HG03460 (cell line): Measurements from ENCODE around the gene HLA-DQB1.
A peak's percentile ranks its signal among the peaks of the same experiment; 100 is the strongest.
"Not testable (repeated sequence)": the region's sequence is repeated elsewhere in the genome, so short reads cannot be mapped to it uniquely, and the experiment has no call there.

Experiments
- ATAC-seq: cut with Tn5 transposase; IDR thresholded peaks from one replicate; pipeline ENCODE4 v1.9.1; 2021; ENCODE audit not compliant: unreplicated experiment

HLA-DQB1 gene

DNA sequence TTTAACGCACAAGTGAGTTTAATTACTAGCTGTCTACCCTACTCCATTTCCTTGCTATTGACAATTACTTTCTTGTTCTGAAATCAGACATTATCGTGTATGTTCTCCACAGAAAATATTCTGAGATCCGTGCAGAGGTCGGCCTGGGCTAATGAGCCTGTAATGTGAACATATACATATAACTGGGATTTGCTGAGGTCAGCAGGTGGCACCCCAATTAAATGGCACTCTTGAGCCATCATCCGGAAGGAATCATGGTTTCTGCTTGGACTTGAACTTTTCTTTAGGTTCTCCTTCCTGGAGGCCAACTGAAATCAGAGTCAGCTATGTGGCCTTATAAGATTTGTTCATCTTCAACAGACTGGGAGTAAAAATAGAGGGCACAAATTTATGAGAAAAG lies 3.6 kb downstream of the HLA-DQB1 start:
- ATAC-seq = no peak

GRCh38 chr6:32662099-32662498 lies 4.4 kb downstream of the HLA-DQB1 start:
- no peak for ATAC-seq

DNA sequence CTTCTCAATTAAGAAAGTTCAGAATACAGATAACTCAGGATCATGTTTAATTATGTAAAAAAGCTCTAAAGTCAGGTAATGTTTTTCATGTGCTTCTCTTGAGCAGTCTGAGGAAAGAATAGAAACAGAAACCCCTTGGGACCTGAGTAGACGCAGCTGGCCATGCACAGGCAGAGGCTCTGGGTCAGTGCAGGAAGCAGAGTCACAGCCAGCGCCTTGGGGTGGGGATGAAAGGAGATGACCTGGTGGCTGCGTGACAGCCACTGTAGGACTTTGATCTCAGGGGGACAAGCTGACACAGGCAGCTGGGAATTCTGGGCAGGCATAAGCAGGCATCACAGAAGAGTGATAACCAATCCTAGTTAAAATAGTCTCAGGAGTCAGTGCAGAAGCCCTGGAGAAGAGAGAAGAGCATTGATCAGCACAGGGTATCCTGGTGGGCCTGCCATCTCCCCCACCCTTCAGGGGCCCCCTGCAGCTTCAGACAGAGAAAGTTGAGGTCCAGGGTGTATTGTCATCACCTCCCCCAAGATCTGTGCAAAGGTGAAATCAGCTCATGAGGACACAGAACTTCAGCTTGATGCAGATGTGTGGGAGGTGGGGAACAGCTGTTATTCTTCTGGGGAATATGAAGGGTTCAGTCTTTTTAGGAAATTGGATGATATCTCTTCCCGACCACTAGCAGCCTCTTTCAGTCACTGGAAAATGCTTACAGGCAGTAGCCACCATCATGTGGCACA lies 6.4 kb downstream of the HLA-DQB1 start:
- ATAC-seq = peak; percentile 62

- ATAC-seq = no peak
Observed at GRCh38 chr6:32658268-32658897, 8.1 kb downstream of the HLA-DQB1 start.

GRCh38 chr6:32657819-32658218 lies 8.6 kb downstream of the HLA-DQB1 start:
- ATAC-seq = not testable (repeated sequence)

- ATAC-seq = not testable (repeated sequence)
Observed at GRCh38 chr6:32657329-32657728, 9.1 kb downstream of the HLA-DQB1 start.

- ATAC-seq = no peak
Observed at GRCh38 chr6:32655203-32655710, 11.2 kb downstream of the HLA-DQB1 start.

DNA sequence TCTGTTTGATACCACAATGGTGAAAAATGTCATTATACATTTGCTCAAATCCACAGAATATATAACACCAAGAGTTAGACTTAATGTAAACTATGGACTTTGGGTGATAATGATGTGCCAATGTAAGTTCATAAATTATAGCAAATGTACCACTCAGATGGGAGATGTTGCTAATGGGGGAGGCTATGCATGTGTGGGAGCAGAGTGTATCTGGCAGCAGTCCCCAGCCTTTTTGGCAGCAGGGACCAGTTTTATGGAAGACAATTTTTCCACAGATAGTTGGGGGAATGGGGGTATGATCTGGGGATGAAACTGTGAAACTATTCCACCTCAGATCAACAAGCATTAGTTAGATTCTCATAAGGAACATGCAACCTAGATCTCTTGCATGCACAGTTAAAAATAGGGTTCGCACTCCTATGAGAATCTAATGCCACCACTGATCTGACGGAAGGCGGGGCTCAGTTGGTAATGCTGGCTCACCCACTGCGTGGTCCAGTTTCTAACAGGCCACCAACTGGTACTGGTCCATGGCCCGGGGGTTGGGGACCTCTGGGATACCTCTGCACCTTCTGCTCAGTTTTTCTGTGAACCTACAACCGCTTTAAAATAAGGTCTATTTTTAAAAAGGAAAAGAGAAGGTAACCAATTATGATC lies 21.3 kb downstream of the HLA-DQB1 start:
- no peak for ATAC-seq

- ATAC-seq = no peak
Observed at GRCh38 chr6:32643904-32644303, 22.6 kb downstream of the HLA-DQB1 start.

- no peak for ATAC-seq
Observed at GRCh38 chr6:32642720-32643106, 23.7 kb downstream of the HLA-DQB1 start.

GRCh38 chr6:32641785-32642719 lies 24.4 kb downstream of the HLA-DQB1 start:
- ATAC-seq = not testable (repeated sequence)

DNA sequence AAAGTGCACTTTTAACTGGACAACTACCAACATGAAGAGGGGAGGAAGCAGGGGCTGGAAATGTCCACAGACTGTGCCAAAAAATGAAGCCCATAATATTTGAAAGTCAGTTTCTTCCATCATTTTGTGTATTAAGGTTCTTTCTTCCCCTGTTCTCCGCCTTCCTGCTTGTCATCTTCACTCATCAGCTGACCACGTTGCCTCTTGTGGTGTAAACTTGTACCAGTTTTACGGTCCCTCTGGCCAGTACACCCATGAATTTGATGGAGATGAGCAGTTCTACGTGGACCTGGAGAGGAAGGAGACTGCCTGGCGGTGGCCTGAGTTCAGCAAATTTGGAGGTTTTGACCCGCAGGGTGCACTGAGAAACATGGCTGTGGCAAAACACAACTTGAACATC lies 25.3 kb downstream of the HLA-DQB1 start:
- ATAC-seq = no peak

DNA sequence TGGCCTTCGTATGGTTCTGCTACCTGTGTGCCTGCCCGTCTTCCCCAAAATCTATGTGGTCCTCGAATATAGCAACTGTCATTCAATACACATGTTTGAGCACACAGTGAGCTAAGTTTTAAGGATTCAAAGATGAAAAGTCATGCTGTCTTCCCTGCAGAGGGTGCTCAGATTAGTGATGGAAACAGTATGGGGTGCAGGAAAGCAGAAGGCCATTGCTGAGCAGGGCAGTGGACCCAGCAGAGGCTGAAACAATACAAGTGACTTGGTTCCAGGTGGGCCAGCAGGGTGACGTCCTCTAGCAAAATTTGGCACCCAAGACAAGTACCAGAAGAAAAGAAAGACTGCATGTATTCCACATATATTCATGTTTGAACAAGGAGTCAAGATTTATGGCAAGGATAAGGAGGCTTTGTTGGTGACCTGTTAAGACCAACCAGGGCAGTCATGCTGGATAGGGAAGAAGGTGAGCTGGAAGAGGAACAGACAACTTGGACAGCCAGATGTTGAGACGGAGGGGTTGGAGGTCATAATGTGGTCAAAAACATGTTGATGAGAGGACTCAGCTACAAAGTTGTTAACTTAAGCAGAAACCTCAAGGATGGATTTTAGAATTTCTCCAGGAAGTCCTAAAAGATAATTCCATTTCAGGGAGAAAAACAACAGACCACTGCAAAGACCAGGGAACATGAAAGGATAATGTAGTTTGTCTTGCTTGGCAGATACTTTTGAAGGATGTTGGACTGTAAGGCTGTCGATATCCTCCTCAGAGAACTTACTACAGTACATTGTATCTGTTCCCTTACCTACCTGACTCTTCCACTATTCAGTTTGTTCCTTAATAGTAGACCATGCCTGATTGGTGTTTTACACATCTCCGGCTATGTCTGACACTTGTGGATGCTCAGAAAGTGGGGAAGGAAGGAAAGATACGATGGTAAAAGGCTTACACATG lies 26.7 kb downstream of the HLA-DQB1 start:
- no peak for ATAC-seq

- ATAC-seq = no peak
Observed at GRCh38 chr6:32638532-32639219, 27.8 kb downstream of the HLA-DQB1 start.

DNA sequence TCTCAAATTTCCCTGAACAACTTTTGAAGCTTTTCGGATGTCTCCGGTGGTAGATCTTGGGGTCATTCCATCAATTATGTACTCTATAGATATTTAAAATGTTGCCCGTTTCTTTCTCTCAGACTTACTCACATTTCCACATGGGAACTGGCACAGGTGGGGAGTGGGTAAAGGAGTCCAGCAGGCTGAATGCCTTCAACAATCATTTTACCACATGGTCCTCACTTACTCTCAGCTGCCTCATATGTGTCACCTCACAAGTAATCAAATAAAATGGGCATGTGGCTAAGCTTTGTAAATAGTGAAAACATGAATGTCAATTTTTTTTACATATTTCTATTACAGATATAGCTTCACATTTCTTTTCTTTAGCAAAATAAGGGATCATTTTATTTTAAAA lies 28.6 kb downstream of the HLA-DQB1 start:
- no peak for ATAC-seq

GRCh38 chr6:32637219-32637880 lies 29.1 kb downstream of the HLA-DQB1 start, which contains the start of gene HLA-DQA1:
TSS of gene HLA-DQA1 (plus strand) at chr6:32637406. CDS start at chr6:32637459, 53 bp downstream.
- ATAC-seq = peak; percentile 77

DNA sequence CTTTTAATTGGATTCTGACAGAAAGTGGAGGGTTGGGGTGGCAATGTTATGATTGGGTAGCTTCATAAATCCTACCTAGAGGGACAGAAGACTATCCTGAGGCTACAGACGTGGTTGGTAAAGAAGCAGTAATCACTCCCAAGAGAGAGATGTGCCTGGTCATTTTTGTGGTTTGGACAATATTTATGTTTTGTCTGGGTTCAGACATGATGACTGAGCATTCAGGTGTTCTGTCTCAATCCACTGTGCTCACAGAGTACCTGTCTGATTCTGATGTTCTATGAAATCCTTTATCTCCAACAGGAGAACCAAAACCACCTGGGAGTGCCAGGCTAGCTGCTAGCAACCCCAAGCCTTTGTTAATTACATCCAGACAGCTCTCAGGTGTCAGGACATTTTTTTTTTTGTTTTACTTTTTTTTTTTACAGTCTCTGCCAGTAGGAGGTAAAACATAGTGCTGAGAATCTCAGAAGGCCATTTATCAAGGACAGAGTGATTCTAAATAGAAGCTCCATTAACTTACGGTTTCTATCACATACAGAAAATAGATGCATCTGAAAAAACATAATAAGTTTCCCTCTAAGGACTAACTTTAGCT lies 30.8 kb downstream of the HLA-DQB1 start:
- no peak for ATAC-seq

DNA sequence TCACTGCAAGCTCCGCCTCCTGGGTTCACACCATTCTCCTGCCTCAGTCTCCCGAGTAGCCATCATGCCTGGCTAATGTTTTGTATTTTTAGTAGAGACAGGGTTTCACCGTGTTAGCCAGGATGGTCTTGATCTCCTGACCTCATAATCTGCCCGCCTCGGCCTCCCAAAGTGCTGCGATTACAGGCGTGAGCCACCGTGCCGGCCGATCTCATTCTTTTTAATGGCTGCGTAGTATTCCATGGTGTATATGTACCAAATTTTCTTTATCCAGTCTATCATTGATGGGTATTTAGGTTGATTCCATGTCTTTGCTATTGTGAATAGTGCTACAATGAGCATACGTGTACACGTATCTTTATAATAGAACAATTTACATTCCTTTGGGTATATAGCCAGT lies 36.7 kb downstream of the HLA-DQB1 start:
- ATAC-seq = not testable (repeated sequence)
